HEK293 (cell line): ENCODE measurements around the gene CHMP1A.

Experiments
- ZBTB1 ChIP-seq: fragments of 450-650 bp; formaldehyde crosslinking; IDR thresholded peaks from 2 replicates; pipeline ENCODE4 v1.5.1; 2016; ENCODE audit warnings: missing biosample characterization, missing genetic modification characterization
- ZNF623 ChIP-seq: fragments of 450-650 bp; formaldehyde crosslinking; IDR thresholded peaks from 2 replicates; pipeline ENCODE4 v1.5.1; 2016; ENCODE audit warnings: missing biosample characterization, missing genetic modification characterization
- TF ChIP-seq, protein P1 (sequence below): fragments of 450-650 bp; formaldehyde crosslinking; IDR thresholded peaks from 2 replicates; pipeline ENCODE4 v1.5.1; 2016; ENCODE audit warnings: missing biosample characterization, missing genetic modification characterization

GRCh38 chr16:89688395-89688794 lies 30.9 kb upstream of the CHMP1A start:
- TF ChIP-seq, protein P1, sequence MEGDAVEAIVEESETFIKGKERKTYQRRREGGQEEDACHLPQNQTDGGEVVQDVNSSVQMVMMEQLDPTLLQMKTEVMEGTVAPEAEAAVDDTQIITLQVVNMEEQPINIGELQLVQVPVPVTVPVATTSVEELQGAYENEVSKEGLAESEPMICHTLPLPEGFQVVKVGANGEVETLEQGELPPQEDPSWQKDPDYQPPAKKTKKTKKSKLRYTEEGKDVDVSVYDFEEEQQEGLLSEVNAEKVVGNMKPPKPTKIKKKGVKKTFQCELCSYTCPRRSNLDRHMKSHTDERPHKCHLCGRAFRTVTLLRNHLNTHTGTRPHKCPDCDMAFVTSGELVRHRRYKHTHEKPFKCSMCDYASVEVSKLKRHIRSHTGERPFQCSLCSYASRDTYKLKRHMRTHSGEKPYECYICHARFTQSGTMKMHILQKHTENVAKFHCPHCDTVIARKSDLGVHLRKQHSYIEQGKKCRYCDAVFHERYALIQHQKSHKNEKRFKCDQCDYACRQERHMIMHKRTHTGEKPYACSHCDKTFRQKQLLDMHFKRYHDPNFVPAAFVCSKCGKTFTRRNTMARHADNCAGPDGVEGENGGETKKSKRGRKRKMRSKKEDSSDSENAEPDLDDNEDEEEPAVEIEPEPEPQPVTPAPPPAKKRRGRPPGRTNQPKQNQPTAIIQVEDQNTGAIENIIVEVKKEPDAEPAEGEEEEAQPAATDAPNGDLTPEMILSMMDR (tag by site-specific recombination), result no peak
- no peak for TF ChIP-seq ZNF623
- TF ChIP-seq ZBTB1 (tag by site-specific recombination), result no peak
